GM23338 (cell line): Measurements from ENCODE around the gene TTC23. TPM values are rescaled to one million over a fixed set of nuclear protein-coding genes. Genes with fewer than 3 reads are reported as not detected.

Experiments used
- ATAC-seq: fragments of 200-7000 bp; cut with Tn5 transposase; 3 replicates; pipeline ENCODE4 v1.9.1; 2020
- DNase-seq: peaks from one replicate; pipeline ENCODE4 v3.0.0-alpha.2; 2015; ENCODE audit warnings: low spot score
- H2AFZ ChIP-seq: fragments of 200-600 bp; sonication (generic); 2 replicates; pipeline ENCODE4 v1.8.0; 2016; ENCODE audit warnings: antibody characterized with exemption, mild to moderate bottlenecking, moderate library complexity
- H3F3A ChIP-seq: fragments of 200-600 bp; sonication (generic); replicated peaks from 2 replicates; pipeline ENCODE4 v1.8.0; 2017; ENCODE audit warnings: antibody characterized with exemption, mixed run types, low read depth
- H3K27ac ChIP-seq: fragments of 200-600 bp; sonication (generic); 2 replicates; pipeline ENCODE4 v1.6.1; 2016; ENCODE audit warnings: low read depth
- H3K27me3 ChIP-seq: fragments of 200-600 bp; sonication (generic); 2 replicates; pipeline ENCODE4 v1.8.0; 2016; ENCODE audit warnings: mild to moderate bottlenecking, mixed run types, moderate library complexity; ENCODE audit not compliant: insufficient read depth
- H3K36me3 ChIP-seq: fragments of 200-600 bp; sonication (generic); 2 replicates; pipeline ENCODE4 v1.8.0; 2016; ENCODE audit warnings: mild to moderate bottlenecking; ENCODE audit not compliant: insufficient read depth
- H3K4me1 ChIP-seq: fragments of 200-600 bp; sonication (generic); 2 replicates; pipeline ENCODE4 v1.8.0; 2016; ENCODE audit warnings: mild to moderate bottlenecking, moderate library complexity; ENCODE audit not compliant: insufficient read depth
- H3K4me2 ChIP-seq: fragments of 200-600 bp; sonication (generic); 2 replicates; pipeline ENCODE4 v1.7.1; 2017; ENCODE audit warnings: mixed run types
- H3K4me3 ChIP-seq: fragments of 200-600 bp; sonication (generic); 2 replicates; pipeline ENCODE4 v1.6.1; 2016; ENCODE audit warnings: mixed run types
- H3K79me2 ChIP-seq: fragments of 200-600 bp; sonication (generic); replicated peaks from 2 replicates; pipeline ENCODE4 v1.8.0; 2017; ENCODE audit warnings: mild to moderate bottlenecking; ENCODE audit not compliant: insufficient read depth
- H3K9me2 ChIP-seq: fragments of 200-600 bp; sonication (generic); 2 replicates; pipeline ENCODE4 v1.8.0; 2017; ENCODE audit not compliant: insufficient read depth
- H4K20me1 ChIP-seq: fragments of 200-600 bp; sonication (generic); replicated peaks from 2 replicates; pipeline ENCODE4 v1.8.0; 2017; ENCODE audit warnings: mild to moderate bottlenecking; ENCODE audit not compliant: insufficient read depth
- H3K27ac Mint-ChIP-seq: 2 replicates; pipeline ENCODE4 v1.8.0; 2020; ENCODE audit warnings: inconsistent platforms, mild to moderate bottlenecking, moderate library complexity, mixed read lengths
- H3K27me3 Mint-ChIP-seq: 3 replicates; pipeline ENCODE4 v1.8.0; 2022; ENCODE audit warnings: low read depth, mild to moderate bottlenecking, moderate library complexity, mixed read lengths, inconsistent platforms; ENCODE audit not compliant: insufficient read depth, poor library complexity
- H3K36me3 Mint-ChIP-seq: 3 replicates; pipeline ENCODE4 v1.8.0; 2021; ENCODE audit warnings: low read depth, mild to moderate bottlenecking, inconsistent platforms, moderate library complexity, mixed read lengths
- H3K4me1 Mint-ChIP-seq: 3 replicates; pipeline ENCODE4 v1.8.0; 2020; ENCODE audit warnings: mild to moderate bottlenecking, inconsistent platforms, mixed read lengths
- H3K4me3 Mint-ChIP-seq: 3 replicates; pipeline ENCODE4 v1.8.0; 2021; ENCODE audit warnings: moderate library complexity, mild to moderate bottlenecking, inconsistent platforms, mixed read lengths
- H3K9me3 Mint-ChIP-seq: 3 replicates; pipeline ENCODE4 v1.8.0; 2020; ENCODE audit warnings: moderate library complexity, mild to moderate bottlenecking, inconsistent platforms, mixed read lengths
- ETS1 ChIP-seq: IDR thresholded peaks from 2 replicates; pipeline ENCODE4 v1.6.1; 2016; ENCODE audit warnings: antibody characterized with exemption
- EZH2phosphoT487 ChIP-seq: fragments of 200-600 bp; sonication (generic); IDR thresholded peaks from one replicate; pipeline ENCODE4 v1.8.1; 2018; ENCODE audit warnings: antibody characterized with exemption; ENCODE audit not compliant: unreplicated experiment
- JUNB ChIP-seq: IDR thresholded peaks from one replicate; pipeline ENCODE4 v1.6.1; 2016; ENCODE audit warnings: antibody characterized with exemption; ENCODE audit not compliant: unreplicated experiment
- REST ChIP-seq: IDR thresholded peaks from one replicate; pipeline ENCODE4 v1.6.1; 2018; ENCODE audit warnings: antibody characterized with exemption; ENCODE audit not compliant: unreplicated experiment
- STAT1 ChIP-seq: IDR thresholded peaks from one replicate; pipeline ENCODE4 v1.6.1; 2016; ENCODE audit warnings: antibody characterized with exemption; ENCODE audit not compliant: unreplicated experiment
- ZNF114 ChIP-seq: fragments of 250-450 bp; sonication (Bioruptor Pico); IDR thresholded peaks from 2 replicates; pipeline ENCODE4 v1.5.0; 2020; ENCODE audit warnings: mild to moderate bottlenecking, moderate library complexity
- ZNF462 ChIP-seq: fragments of 250-450 bp; sonication (Bioruptor Pico); IDR thresholded peaks from 2 replicates; pipeline ENCODE4 v1.5.0; 2020; ENCODE audit warnings: mild to moderate bottlenecking, moderate library complexity
- polyA plus RNA-seq: library from polyadenylated mRNA; unstranded; fragments of >200 nt; fragmentation: Nextera tagmentation; extraction: Ambion mirVana; gene quantifications from 2 replicates; pipeline ENCODE4 v1.2.1, GENCODE V29; 2016
- total RNA-seq: library from RNA; depleted of rRNA; stranded (reverse); fragments of >200 nt; shearing (Covaris generic); gene quantifications from 2 replicates; pipeline ENCODE4 v1.2.3, GENCODE V29; 2014

TTC23 gene
- total and polyA plus RNA-seq, 2 experiments from 2014 or later, result 6.3 to 25.2 TPM

GRCh38 chr15:99250001-99250400, 620 bp upstream of the TTC23 start:
- Histone ChIP-seq H3K9me2 (no peaks in the 10 kb centered on the region), H3K4me3 (peak overlapping the region; percentile 54), H3F3A (peaks cover 5% of the 10 kb centered on the region; the same call in 1 of the 2 replicates), H2AFZ (no peak overlapping the region), H3K27me3 (no peaks in the 10 kb centered on the region), H3K4me1 (peaks cover 10% of the 10 kb centered on the region; the same call in 1 of the 2 replicates), H3K36me3 (no peaks in the 10 kb centered on the region), H3K79me2 (peaks cover 40% of the 10 kb centered on the region), H3K4me2 (peak overlapping the region; percentile 86), H4K20me1 (no peaks in the 10 kb centered on the region), H3K27ac (no peak overlapping the region)
- Mint-ChIP-seq H3K4me3 (no peak overlapping the region), H3K36me3 (no peaks in the 10 kb centered on the region), H3K9me3 (no peaks in the 10 kb centered on the region), H3K27ac (no peak overlapping the region), H3K27me3 (peaks cover 1% of the 10 kb centered on the region), H3K4me1 (peaks cover 15% of the 10 kb centered on the region)
- DNase-seq (no peak), ATAC-seq (no peak)
- TF ChIP-seq ZNF462 (no peak), EZH2phosphoT487 (no peak), REST (no peak), STAT1 (no peak), ETS1 (no peak), JUNB (no peak), ZNF114 (CRISPR knock-in tag) (no peak)
